Activated CD8-positive, alpha-beta T cell treated with anti-CD3 and anti-CD28 coated beads for 36 hours (primary cell): ENCODE measurements around the gene CACUL1. TPM values are rescaled to one million over a fixed set of nuclear protein-coding genes. Genes with fewer than 3 reads are reported as not detected.
"Not testable (repeated sequence)": the region's sequence is repeated elsewhere in the genome, so short reads cannot be mapped to it uniquely, and the experiment has no call there.

Experiments used
- ATAC-seq: fragments of 200-7000 bp; cut with Tn5 transposase; one replicate; pipeline ENCODE4 v1.10.0; 2021; ENCODE audit warnings: mild to moderate bottlenecking, moderate library complexity
- CTCF ChIA-PET: fragments of 350-600 bp; sonication (Branson Sonifier 250); formaldehyde crosslinking; loops from one replicate; lab custom pipeline; 2021; ENCODE audit warnings: antibody characterized with exemption; lab: Charles Lee
- POLR2A ChIA-PET: fragments of 350-600 bp; sonication (Branson Sonifier 250); formaldehyde crosslinking; loops from one replicate; lab custom pipeline; 2021; ENCODE audit warnings: antibody characterized with exemption; lab: Charles Lee
- DNase-seq: peaks from one replicate; pipeline ENCODE4 v3.0.0-alpha.2; 2020
- H3K27ac Mint-ChIP-seq: one replicate; pipeline ENCODE4 v1.8.0; 2021; ENCODE audit warnings: mild to moderate bottlenecking, mixed read lengths
- H3K27me3 Mint-ChIP-seq: one replicate; pipeline ENCODE4 v1.8.0; 2021; ENCODE audit warnings: mixed read lengths
- H3K36me3 Mint-ChIP-seq: one replicate; pipeline ENCODE4 v1.8.0; 2021; ENCODE audit warnings: low read depth, mixed read lengths
- H3K4me1 Mint-ChIP-seq: one replicate; pipeline ENCODE4 v1.8.0; 2021; ENCODE audit warnings: low read depth, mixed read lengths
- H3K4me3 Mint-ChIP-seq: one replicate; pipeline ENCODE4 v1.8.0; 2021; ENCODE audit warnings: mild to moderate bottlenecking, moderate library complexity, mixed read lengths
- H3K9me3 Mint-ChIP-seq: one replicate; pipeline ENCODE4 v1.8.0; 2021; ENCODE audit warnings: mixed read lengths
- CTCF ChIP-seq: fragments of 200-600 bp; IDR thresholded peaks from one replicate; pipeline ENCODE4 v1.8.0; 2022; ENCODE audit warnings: antibody characterized with exemption, mild to moderate bottlenecking
- intact Hi-C: fragments of 100-400 bp; cut with micrococcal nuclease; formaldehyde crosslinking; loops from one replicate; pipeline ENCODE4 v1.10.0; 2022
- total RNA-seq, 2 experiments: library from RNA; stranded (reverse); gene quantifications; one replicate each; pipeline ENCODE4 v1.2.3, GENCODE V29; 2021

CACUL1 gene
- total RNA-seq, 2 experiments from 2014 or later: 25.6 to 26.1 TPM

DNA sequence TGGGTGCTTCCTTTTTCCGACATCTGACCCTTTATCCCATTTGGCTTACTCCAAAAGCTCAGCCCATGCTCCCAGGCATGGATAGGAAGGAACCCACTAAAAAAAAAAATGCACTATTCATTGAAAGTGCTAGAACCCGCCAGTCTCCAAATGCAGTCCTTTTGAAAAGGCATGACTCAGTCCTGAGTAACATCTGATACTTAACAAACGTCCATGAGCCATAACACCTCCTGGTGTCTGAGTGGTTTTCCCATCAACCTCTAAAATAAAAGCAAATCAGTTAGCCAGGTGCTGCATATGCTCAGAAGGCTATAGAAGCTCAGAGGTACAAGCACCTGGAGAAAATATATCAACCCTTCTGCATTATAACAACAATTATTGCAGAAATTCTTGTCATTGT is 45.0 kb upstream of the CACUL1 start:
- no peak for TF ChIP-seq CTCF
- ChIA-PET POLR2A (interaction anchor here (0.7 kb wide), 1 partner anchor 19 kb away, joined by 4 read pairs; no protein-coding TSS in a partner anchor), CTCF (interaction anchor here (1.0 to 1.5 kb wide), 3 partner anchors 50 to 340 kb away, joined by 3 read pairs; no protein-coding TSS in a partner anchor)
- H3K27ac Mint-ChIP-seq: no peak overlapping the region
- no peak overlapping the region for H3K4me3 Mint-ChIP-seq
- DNase-seq (no peak), ATAC-seq (no peak)
- peaks cover 13% of the 10 kb centered on the region for H3K27me3 Mint-ChIP-seq
- intact Hi-C loops: no loop called here
- no peaks in the 10 kb centered on the region for H3K36me3 Mint-ChIP-seq
- peaks cover 4% of the 10 kb centered on the region for H3K4me1 Mint-ChIP-seq
- peaks cover 4% of the 10 kb centered on the region for H3K9me3 Mint-ChIP-seq

DNA sequence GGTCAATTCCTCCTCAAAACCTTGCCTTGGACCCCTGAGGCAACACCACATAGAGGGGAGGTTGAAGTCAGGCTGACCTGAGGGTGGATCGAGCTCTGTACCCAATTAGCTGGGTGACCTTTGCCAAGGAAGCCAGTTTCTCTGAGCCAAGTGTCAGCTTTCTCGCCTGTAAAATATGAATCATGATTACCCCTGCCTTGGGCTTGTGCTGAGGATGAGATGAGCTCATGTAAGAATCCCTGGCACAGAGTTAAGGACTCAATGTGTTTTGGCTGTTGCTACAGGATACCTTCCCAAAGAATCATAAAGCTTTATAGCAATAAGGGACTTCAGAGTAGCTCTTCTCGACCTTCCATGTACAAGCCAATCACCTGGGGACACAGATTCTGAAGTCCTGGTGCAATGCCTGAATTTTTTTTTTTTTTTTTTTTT is 43.5 kb upstream of the CACUL1 start:
- no peak for ATAC-seq
- H3K4me3 Mint-ChIP-seq: no peak overlapping the region
- CTCF ChIA-PET: interaction anchor here (1.3 to 2.3 kb wide), 3 partner anchors 14 to 230 kb away, joined by 4 to 5 read pairs (median 5); no protein-coding TSS in a partner anchor
- H3K4me1 Mint-ChIP-seq: peaks cover 4% of the 10 kb centered on the region
- peaks cover 13% of the 10 kb centered on the region for H3K27me3 Mint-ChIP-seq
- POLR2A ChIA-PET: interaction anchor here (1.2 kb wide), 1 partner anchor 44 kb away, joined by 4 read pairs; no protein-coding TSS in a partner anchor
- H3K9me3 Mint-ChIP-seq: peaks cover 4% of the 10 kb centered on the region
- no peak for TF ChIP-seq CTCF
- DNase-seq: no peak
- no peak overlapping the region for H3K27ac Mint-ChIP-seq
- H3K36me3 Mint-ChIP-seq: no peaks in the 10 kb centered on the region
- intact Hi-C loops: no loop called here

- H3K9me3 Mint-ChIP-seq, H3K4me3 Mint-ChIP-seq, ATAC-seq, CTCF ChIA-PET, POLR2A ChIA-PET, DNase-seq, H3K27ac Mint-ChIP-seq, intact Hi-C loops, H3K4me1 Mint-ChIP-seq, H3K36me3 Mint-ChIP-seq: not testable (repeated sequence)
- H3K27me3 Mint-ChIP-seq: peaks cover 12% of the 10 kb centered on the region
These were observed 40.2 kb upstream of the CACUL1 start for GRCh38 chr10:118794971-118795370.

GRCh38 chr10:118793545-118793944 is 38.8 kb upstream of the CACUL1 start:
- intact Hi-C loops: no loop called here
- no peak for TF ChIP-seq CTCF
- no peak overlapping the region for H3K27ac Mint-ChIP-seq
- H3K4me3 Mint-ChIP-seq: no peak overlapping the region
- DNase-seq (no peak), ATAC-seq (no peak)
- H3K4me1 Mint-ChIP-seq: no peaks in the 10 kb centered on the region
- no peaks in the 10 kb centered on the region for H3K36me3 Mint-ChIP-seq
- H3K9me3 Mint-ChIP-seq: peaks cover 4% of the 10 kb centered on the region
- H3K27me3 Mint-ChIP-seq: peaks cover 12% of the 10 kb centered on the region
- POLR2A ChIA-PET: no interaction called here
- CTCF ChIA-PET: no interaction called here

DNA sequence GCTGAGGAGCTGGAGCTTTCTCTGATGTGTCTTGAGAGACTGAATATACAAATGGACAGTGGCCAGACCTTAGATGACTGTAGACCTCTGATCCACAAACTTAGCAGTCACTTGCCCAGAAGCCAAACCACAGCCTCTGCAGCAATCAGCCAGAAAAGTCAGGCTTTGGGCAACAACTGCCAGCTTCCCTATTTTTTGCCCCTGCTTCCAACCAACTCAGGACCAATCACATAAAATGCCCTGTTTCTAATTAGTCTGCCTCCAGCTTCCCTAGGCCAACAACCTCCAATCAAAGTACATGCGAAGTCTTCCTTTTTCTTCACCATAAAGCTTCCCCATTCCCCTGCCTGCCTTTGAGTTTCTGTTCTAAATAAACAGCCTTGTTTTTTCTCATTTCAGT is 37.8 kb upstream of the CACUL1 start:
- intact Hi-C loops: no loop called here
- H3K9me3 Mint-ChIP-seq: peaks cover 4% of the 10 kb centered on the region
- DNase-seq: no peak
- no peak for ATAC-seq
- H3K27me3 Mint-ChIP-seq: peaks cover 12% of the 10 kb centered on the region
- H3K4me1 Mint-ChIP-seq: no peaks in the 10 kb centered on the region
- ChIA-PET POLR2A (no interaction called here), CTCF (interaction anchor here (0.9 to 1.3 kb wide), 2 partner anchors 8 to 11 kb away, joined by 3 read pairs; no protein-coding TSS in a partner anchor)
- H3K36me3 Mint-ChIP-seq: no peaks in the 10 kb centered on the region
- no peak overlapping the region for H3K4me3 Mint-ChIP-seq
- H3K27ac Mint-ChIP-seq: no peak overlapping the region
- no peak for TF ChIP-seq CTCF
